Activated CD4-positive, alpha-beta T cell treated with anti-CD3 and anti-CD28 coated beads, Interleukin-10, Interleukin-2, amounts not matched to agents 100 ng/mL and 50 ng/mL, durations not matched to agents 16 hours and 8 hours (primary cell): ENCODE measurements around the gene KLHL22.
"Not testable (repeated sequence)": the region's sequence is repeated elsewhere in the genome, so short reads cannot be mapped to it uniquely, and the experiment has no call there.

Source experiments
- DNase-seq: peaks from one replicate; pipeline ENCODE4 v3.0.0-alpha.2; 2020

Gene KLHL22

GRCh38 chr22:20499769-20500168 lies 4.2 kb upstream of the KLHL22 start:
- DNase-seq, result no peak

GRCh38 chr22:20498913-20499312 lies 3.3 kb upstream of the KLHL22 start:
- DNase-seq, result no peak

- DNase-seq, result no peak
Measured at GRCh38 chr22:20497426-20497825, 1.8 kb upstream of the KLHL22 start.

- DNase-seq, result peak; percentile 95
Measured at GRCh38 chr22:20495861-20496681, 476 bp upstream of the KLHL22 start.

- no peak for DNase-seq
Measured at GRCh38 chr22:20491346-20491745, 4.2 kb downstream of the KLHL22 start.

- DNase-seq, result no peak
Measured at GRCh38 chr22:20490941-20491307, 4.7 kb downstream of the KLHL22 start.

- DNase-seq, result no peak
Measured at GRCh38 chr22:20490183-20490940, 5.2 kb downstream of the KLHL22 start.

- DNase-seq, result no peak
Measured at GRCh38 chr22:20488946-20489345, 6.6 kb downstream of the KLHL22 start.

GRCh38 chr22:20487715-20488114 lies 7.9 kb downstream of the KLHL22 start:
- DNase-seq, result no peak

- DNase-seq, result no peak
Measured at GRCh38 chr22:20486229-20486628, 9.4 kb downstream of the KLHL22 start.

GRCh38 chr22:20484948-20485683 lies 10.5 kb downstream of the KLHL22 start:
- DNase-seq, result no peak

GRCh38 chr22:20483771-20484170 lies 11.8 kb downstream of the KLHL22 start:
- DNase-seq, result no peak

- DNase-seq, result not testable (repeated sequence)
Measured at GRCh38 chr22:20483143-20483506, 12.5 kb downstream of the KLHL22 start.

GRCh38 chr22:20479612-20480196 lies 15.9 kb downstream of the KLHL22 start:
- no peak for DNase-seq

GRCh38 chr22:20478059-20478458 lies 17.5 kb downstream of the KLHL22 start:
- not testable (repeated sequence) for DNase-seq

- not testable (repeated sequence) for DNase-seq
Measured at GRCh38 chr22:20475569-20475968, 20.0 kb downstream of the KLHL22 start.

GRCh38 chr22:20475115-20475436 lies 20.5 kb downstream of the KLHL22 start:
- no peak for DNase-seq

- DNase-seq, result no peak
Measured at GRCh38 chr22:20472629-20473442, 22.8 kb downstream of the KLHL22 start.

GRCh38 chr22:20471126-20471833 lies 24.3 kb downstream of the KLHL22 start:
- DNase-seq, result no peak

- not testable (repeated sequence) for DNase-seq
Measured at GRCh38 chr22:20470525-20470924, 25.1 kb downstream of the KLHL22 start.

- no peak for DNase-seq
Measured at GRCh38 chr22:20469110-20469868, 26.3 kb downstream of the KLHL22 start.
